Upper lobe of left lung (tissue), 6 donors: ENCODE results near the gene KCNK6. TPM values are rescaled to one million over a fixed set of nuclear protein-coding genes. Genes with fewer than 3 reads are reported as not detected.
"Not testable (repeated sequence)": the region's sequence is repeated elsewhere in the genome, so short reads cannot be mapped to it uniquely, and the experiment has no call there.

ENCODE experiments used
- ATAC-seq, 2 donors: fragments of 200-7000 bp; cut with Tn5 transposase; one replicate each; pipeline ENCODE4 v1.9.1; 2022; ENCODE audit warnings: mild to moderate bottlenecking in 2 of 2, moderate library complexity in 2 of 2; ENCODE audit not compliant: low FRiP score in 2 of 2
- DNase-seq, 2 donors: peaks; one replicate each; pipeline ENCODE4 v3.0.0-alpha.2; 2019 to 2020
- H3K27ac ChIP-seq, 4 donors: fragments of 200-600 bp; sonication (generic); one replicate each; pipeline ENCODE4 v1.5.1; 2016 to 2019
- H3K27me3 ChIP-seq, 4 donors: fragments of 200-600 bp; sonication (generic); one replicate each; pipeline ENCODE4 v1.5.1; 2017 to 2019
- H3K36me3 ChIP-seq, 4 donors: fragments of 200-600 bp; sonication (generic); one replicate each; pipeline ENCODE4 v1.5.1; 2016 to 2019
- H3K4me1 ChIP-seq, 4 donors: fragments of 200-600 bp; sonication (generic); one replicate each; pipeline ENCODE4 v1.5.1; 2018 to 2019
- H3K4me3 ChIP-seq, 4 donors: fragments of 200-600 bp; sonication (generic); one replicate each; pipeline ENCODE4 v1.5.1; 2017 to 2019; ENCODE audit warnings: mild to moderate bottlenecking in 2 of 4, moderate library complexity in 1 of 4
- H3K9me3 ChIP-seq, 4 donors: fragments of 200-600 bp; sonication (generic); one replicate each; pipeline ENCODE4 v1.5.1; 2018 to 2019
- EP300 ChIP-seq, 4 donors: sonication (generic); formaldehyde crosslinking; IDR thresholded peaks; one replicate each; pipeline ENCODE4 v1.5.1; 2017; ENCODE audit warnings: antibody characterized with exemption in 4 of 4, control low read depth in 2 of 4
- POLR2A ChIP-seq, 4 donors: fragments of 450-650 bp; IDR thresholded peaks; one replicate each; pipeline ENCODE4 v1.5.1; 2016 to 2017; ENCODE audit warnings: antibody characterized with exemption in 4 of 4, mild to moderate bottlenecking in 2 of 4
- POLR2AphosphoS5 ChIP-seq, 2 donors: sonication (generic); formaldehyde crosslinking; IDR thresholded peaks; one replicate each; pipeline ENCODE4 v1.5.1; 2017; ENCODE audit warnings: antibody characterized with exemption in 2 of 2
- WGBS, 2 donors: methylation state at CpG; one replicate each; pipeline ENCODE4 v1.1.5; 2017 to 2018; 5-methylcytosine and 5-hydroxymethylcytosine counted together
- total RNA-seq, 6 donors: library from RNA; depleted of rRNA in 4 of 6; stranded (reverse); fragments of >200 nt in 4 of 6; gene quantifications; one replicate each; pipeline versions ENCODE4 v1.1.0 to v1.2.1, GENCODE V29; 2016 to 2021
- TF ChIP-seq, protein P1 (sequence below), 6 experiments: fragments of 450-650 bp in 4 of 6; fragments of 200-600 bp in 2 of 6; sonication (generic) in 2 of 6; IDR thresholded peaks; one replicate each; pipeline ENCODE4 v1.5.1; 2016 to 2019; ENCODE audit warnings: antibody characterized with exemption in 6 of 6
- donor health status: DM: no; HTN: no; CAD: no; lungs with moderate emphysema.
- donor health status: DM: no; HTN: yes; CAD: no; lungs with severe emphysema.

KCNK6 gene
- total RNA-seq, 6 donors from 2014 or later = 6.8 to 22.0 (median 12.0) TPM

GRCh38 chr19:38362076-38362945, 42.7 kb downstream of the KCNK6 start:
- TF ChIP-seq POLR2A (IDR thresholded peaks at IDR 0.05) (peak in 1 of 4 donors; percentile 36), EP300 (IDR thresholded peaks at IDR 0.05) (no peak), POLR2AphosphoS5 (IDR thresholded peaks at IDR 0.05) (peak in 1 of 2 donors; percentile 23)
- TF ChIP-seq, protein P1, sequence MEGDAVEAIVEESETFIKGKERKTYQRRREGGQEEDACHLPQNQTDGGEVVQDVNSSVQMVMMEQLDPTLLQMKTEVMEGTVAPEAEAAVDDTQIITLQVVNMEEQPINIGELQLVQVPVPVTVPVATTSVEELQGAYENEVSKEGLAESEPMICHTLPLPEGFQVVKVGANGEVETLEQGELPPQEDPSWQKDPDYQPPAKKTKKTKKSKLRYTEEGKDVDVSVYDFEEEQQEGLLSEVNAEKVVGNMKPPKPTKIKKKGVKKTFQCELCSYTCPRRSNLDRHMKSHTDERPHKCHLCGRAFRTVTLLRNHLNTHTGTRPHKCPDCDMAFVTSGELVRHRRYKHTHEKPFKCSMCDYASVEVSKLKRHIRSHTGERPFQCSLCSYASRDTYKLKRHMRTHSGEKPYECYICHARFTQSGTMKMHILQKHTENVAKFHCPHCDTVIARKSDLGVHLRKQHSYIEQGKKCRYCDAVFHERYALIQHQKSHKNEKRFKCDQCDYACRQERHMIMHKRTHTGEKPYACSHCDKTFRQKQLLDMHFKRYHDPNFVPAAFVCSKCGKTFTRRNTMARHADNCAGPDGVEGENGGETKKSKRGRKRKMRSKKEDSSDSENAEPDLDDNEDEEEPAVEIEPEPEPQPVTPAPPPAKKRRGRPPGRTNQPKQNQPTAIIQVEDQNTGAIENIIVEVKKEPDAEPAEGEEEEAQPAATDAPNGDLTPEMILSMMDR (IDR thresholded peaks at IDR 0.05) = no peak
- WGBS, 2 donors = 2 to 5% methylated on average over 25 to 64 of the region's 68 CpGs
- H3K4me1 ChIP-seq = peaks cover 18 to 22% (median 21%) of the 10 kb centered on the region in 4 donors
- no peaks in the 10 kb centered on the region for H3K9me3 ChIP-seq
- ATAC-seq (peak; percentile 87 to 91), DNase-seq (peak; percentile 88 to 96)
- H3K36me3 ChIP-seq = no peaks in the 10 kb centered on the region
- H3K4me3 ChIP-seq = peak overlapping the region; percentile 42 to 78 (median 66)
- peaks cover 0 to 13% (median 1%) of the 10 kb centered on the region in 4 donors for H3K27me3 ChIP-seq
- H3K27ac ChIP-seq = peak overlapping the region; percentile 20 to 61 (median 48)

- not testable (repeated sequence) for H3K36me3 ChIP-seq, DNase-seq, H3K27ac ChIP-seq, H3K9me3 ChIP-seq, ATAC-seq
- Histone ChIP-seq H3K27me3 (peaks cover 0 to 13% (median 1%) of the 10 kb centered on the region in 4 donors), H3K4me3 (peak overlapping the region in 3 of 4 donors; percentile 59 to 78 (median 73)), H3K4me1 (peaks cover 18 to 22% (median 21%) of the 10 kb centered on the region in 4 donors)
- 67 to 80% methylated on average over 15 of the region's 16 CpGs for WGBS, 2 donors
These were observed 43.5 kb downstream of the KCNK6 start for GRCh38 chr19:38362946-38363688.

- H3K27me3 ChIP-seq = no peaks in the 10 kb centered on the region
- WGBS, 2 donors = 65 to 68% methylated on average over 12 of the region's 12 CpGs
- TF ChIP-seq, protein P1 (IDR thresholded peaks at IDR 0.05) = no peak
- TF ChIP-seq POLR2A (IDR thresholded peaks at IDR 0.05) = no peak
- no peak for TF ChIP-seq EP300 (IDR thresholded peaks at IDR 0.05)
- TF ChIP-seq POLR2AphosphoS5 (IDR thresholded peaks at IDR 0.05) = no peak
These were observed 47.4 kb downstream of the KCNK6 start for GRCh38 chr19:38367041-38367440.

GRCh38 chr19:38369584-38369983, 49.9 kb downstream of the KCNK6 start:
- 88 to 95% methylated on average over 2 of the region's 2 CpGs for WGBS, 2 donors
- Histone ChIP-seq H3K9me3 (no peaks in the 10 kb centered on the region), H3K27ac (no peak overlapping the region), H3K36me3 (no peaks in the 10 kb centered on the region), H3K4me1 (peaks cover 0 to 5% (median 4%) of the 10 kb centered on the region in 4 donors), H3K4me3 (no peak overlapping the region), H3K27me3 (no peaks in the 10 kb centered on the region)
- ATAC-seq (no peak), DNase-seq (no peak)
- no peak for TF ChIP-seq POLR2AphosphoS5 (IDR thresholded peaks at IDR 0.05)
- TF ChIP-seq, protein P1 (IDR thresholded peaks at IDR 0.05) = no peak
- no peak for TF ChIP-seq POLR2A (IDR thresholded peaks at IDR 0.05)

More at GRCh38 chr19:38367041-38367440, 47.4 kb downstream of the KCNK6 start:
- ATAC-seq = no peak
- Histone ChIP-seq H3K4me1 (peaks cover 9 to 12% (median 11%) of the 10 kb centered on the region in 4 donors), H3K9me3 (no peaks in the 10 kb centered on the region), H3K27ac (no peak overlapping the region), H3K36me3 (no peaks in the 10 kb centered on the region), H3K4me3 (no peak overlapping the region)
- no peak for DNase-seq

DNA sequence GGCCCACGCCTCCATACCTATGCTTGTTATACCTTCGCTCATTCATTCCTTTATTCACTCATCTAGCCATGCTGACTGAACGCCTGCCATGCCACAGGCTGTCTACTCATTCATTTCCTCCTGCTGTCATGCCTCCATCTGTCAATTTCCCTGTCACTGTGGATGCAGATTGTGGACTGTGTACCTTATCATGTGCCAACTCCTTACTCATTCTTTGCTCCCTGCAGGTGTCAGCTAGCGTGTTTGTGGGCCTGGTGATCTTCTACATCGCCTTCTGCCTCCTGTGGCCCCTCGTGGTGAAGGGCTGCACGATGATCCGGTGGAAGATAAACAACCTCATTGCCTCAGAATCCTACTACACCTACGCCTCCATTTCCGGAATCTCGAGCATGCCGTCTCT, 50.7 kb downstream of the KCNK6 start:
- H3K4me3 ChIP-seq = no peak overlapping the region
- no peaks in the 10 kb centered on the region for H3K27me3 ChIP-seq
- no peaks in the 10 kb centered on the region for H3K9me3 ChIP-seq
- no peak overlapping the region for H3K27ac ChIP-seq
- 62 to 76% methylated on average over 12 of the region's 12 CpGs for WGBS, 2 donors
- H3K36me3 ChIP-seq = no peaks in the 10 kb centered on the region
- ATAC-seq = no peak
- peaks cover 2 to 8% (median 5%) of the 10 kb centered on the region in 4 donors for H3K4me1 ChIP-seq
- DNase-seq = no peak
- no peak for TF ChIP-seq POLR2AphosphoS5 (IDR thresholded peaks at IDR 0.05)
- TF ChIP-seq EP300 (IDR thresholded peaks at IDR 0.05) = no peak
- TF ChIP-seq, protein P1 (IDR thresholded peaks at IDR 0.05) = no peak
- TF ChIP-seq POLR2A (IDR thresholded peaks at IDR 0.05) = no peak
